Measurements from ENCODE around the gene SCG3. TPM values are rescaled to one million over a fixed set of nuclear protein-coding genes. Genes with fewer than 3 reads are reported as not detected.

The SCG3 gene
- polyA plus RNA-seq, 1 donor from 2014 or later, result not detected

GRCh38 chr15:51727141-51727897 lies 46.0 kb downstream of the SCG3 start:
- no peaks in the 10 kb centered on the region for H3K9me3 Mint-ChIP-seq
- H3K27me3 Mint-ChIP-seq, result peaks cover 1% of the 10 kb centered on the region
- peak overlapping the region in 3 of 4 donors; percentile 12 to 65 (median 55) for H3K4me3 Mint-ChIP-seq
- peaks cover 3% of the 10 kb centered on the region for H3K36me3 Mint-ChIP-seq
- H3K4me1 Mint-ChIP-seq, result peaks cover 47 to 66% (median 49%) of the 10 kb centered on the region in 3 donors
- peak overlapping the region; percentile 33 to 58 (median 46) for H3K27ac Mint-ChIP-seq

GRCh38 chr15:51731549-51732267 lies 50.4 kb downstream of the SCG3 start:
- Mint-ChIP-seq H3K4me1 (peaks cover 66 to 82% (median 71%) of the 10 kb centered on the region in 3 donors), H3K27me3 (peaks cover 4% of the 10 kb centered on the region), H3K9me3 (no peaks in the 10 kb centered on the region), H3K4me3 (peak overlapping the region; percentile 82 to 92 (median 86)), H3K27ac (peak overlapping the region; percentile 94 to 98 (median 96)), H3K36me3 (peaks cover 6% of the 10 kb centered on the region)

- Mint-ChIP-seq H3K9me3 (no peaks in the 10 kb centered on the region), H3K27ac (peak overlapping the region; percentile 94 to 98 (median 96)), H3K4me3 (peak overlapping the region; percentile 82 to 92 (median 86)), H3K36me3 (peaks cover 6% of the 10 kb centered on the region), H3K4me1 (peaks cover 59 to 74% (median 64%) of the 10 kb centered on the region in 3 donors), H3K27me3 (peaks cover 4% of the 10 kb centered on the region)
Observed at GRCh38 chr15:51732646-51733045, 51.3 kb downstream of the SCG3 start.

GRCh38 chr15:51735228-51736010 lies 54.1 kb downstream of the SCG3 start:
- peak overlapping the region; percentile 71 to 95 (median 83) for H3K27ac Mint-ChIP-seq
- no peaks in the 10 kb centered on the region for H3K9me3 Mint-ChIP-seq
- H3K36me3 Mint-ChIP-seq, result peaks cover 6% of the 10 kb centered on the region
- H3K4me1 Mint-ChIP-seq, result peaks cover 51 to 66% (median 66%) of the 10 kb centered on the region in 3 donors
- peaks cover 4% of the 10 kb centered on the region for H3K27me3 Mint-ChIP-seq
- peak overlapping the region; percentile 93 to 98 (median 96) for H3K4me3 Mint-ChIP-seq

GRCh38 chr15:51736069-51736468 lies 54.8 kb downstream of the SCG3 start:
- H3K4me3 Mint-ChIP-seq, result peak overlapping the region; percentile 93 to 98 (median 96)
- H3K4me1 Mint-ChIP-seq, result peaks cover 47 to 62% (median 62%) of the 10 kb centered on the region in 3 donors
- peaks cover 4% of the 10 kb centered on the region for H3K27me3 Mint-ChIP-seq
- no peaks in the 10 kb centered on the region for H3K9me3 Mint-ChIP-seq
- H3K27ac Mint-ChIP-seq, result peak overlapping the region; percentile 83 to 95 (median 94)
- H3K36me3 Mint-ChIP-seq, result peaks cover 6% of the 10 kb centered on the region

- Mint-ChIP-seq H3K4me1 (peaks cover 44 to 55% (median 53%) of the 10 kb centered on the region in 3 donors), H3K27ac (peak overlapping the region; percentile 83 to 95 (median 94)), H3K36me3 (peaks cover 6% of the 10 kb centered on the region), H3K9me3 (no peaks in the 10 kb centered on the region), H3K27me3 (peaks cover 2% of the 10 kb centered on the region), H3K4me3 (peak overlapping the region; percentile 93 to 98 (median 96))
Observed at GRCh38 chr15:51736751-51737521, 55.6 kb downstream of the SCG3 start.

GRCh38 chr15:51737522-51738305 lies 56.4 kb downstream of the SCG3 start, which contains the start of gene LYSMD2:
Gene LYSMD2, minus strand, starts transcription at chr15:51737655. Its CDS starts 33 bp downstream, at chr15:51737622.
- peaks cover 5% of the 10 kb centered on the region for H3K36me3 Mint-ChIP-seq
- peaks cover 37 to 51% (median 47%) of the 10 kb centered on the region in 3 donors for H3K4me1 Mint-ChIP-seq
- peaks cover under 1% of the 10 kb centered on the region for H3K27me3 Mint-ChIP-seq
- no peaks in the 10 kb centered on the region for H3K9me3 Mint-ChIP-seq
- peak within 1 kb of the TSS; percentile 86 to 98 (median 97) for H3K27ac Mint-ChIP-seq
- H3K4me3 Mint-ChIP-seq, result peak within 1 kb of the TSS; percentile 93 to 98 (median 96)

- Mint-ChIP-seq H3K27me3 (no peaks in the 10 kb centered on the region), H3K4me1 (peaks cover 29 to 42% (median 38%) of the 10 kb centered on the region in 3 donors), H3K36me3 (no peaks in the 10 kb centered on the region), H3K9me3 (no peaks in the 10 kb centered on the region), H3K4me3 (peak overlapping the region; percentile 85 to 97 (median 88)), H3K27ac (peak overlapping the region; percentile 86 to 98 (median 97))
Observed at GRCh38 chr15:51738553-51738952, 57.2 kb downstream of the SCG3 start.

DNA sequence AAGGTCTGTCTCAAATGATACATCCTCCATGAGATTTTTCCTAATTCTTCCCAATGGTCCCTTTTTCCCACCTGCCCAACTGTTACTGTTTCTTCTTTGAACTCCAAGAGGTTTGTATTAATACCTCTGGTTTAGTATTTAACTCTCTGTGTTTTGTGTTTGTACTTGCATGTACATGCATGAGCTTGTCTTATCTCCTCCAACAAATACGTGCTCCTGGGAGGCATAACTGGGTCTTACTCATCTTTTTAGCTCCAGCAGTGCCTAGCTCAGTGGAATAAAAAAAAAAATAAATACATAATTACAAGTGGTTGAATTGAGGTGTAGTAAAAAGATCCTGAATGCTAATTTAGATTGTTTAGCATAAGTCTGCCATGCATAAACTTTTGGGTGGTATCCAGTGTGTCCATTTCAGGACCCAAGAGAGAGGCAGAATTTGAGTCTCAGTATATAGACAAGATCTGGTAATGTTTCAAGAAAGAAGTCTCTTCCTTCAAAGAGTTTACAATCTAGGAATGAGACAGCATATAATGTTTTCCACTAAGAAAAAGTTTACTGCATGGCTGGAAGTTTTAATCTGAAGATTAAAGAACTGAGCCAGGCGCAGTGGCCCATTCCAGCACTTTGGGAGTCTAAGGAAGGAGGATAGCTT lies 57.9 kb downstream of the SCG3 start:
- H3K4me3 Mint-ChIP-seq, result peak overlapping the region in 1 of 4 donors; percentile 85
- peaks cover 24 to 42% (median 37%) of the 10 kb centered on the region in 3 donors for H3K4me1 Mint-ChIP-seq
- H3K9me3 Mint-ChIP-seq, result no peaks in the 10 kb centered on the region
- no peaks in the 10 kb centered on the region for H3K36me3 Mint-ChIP-seq
- peak overlapping the region; percentile 86 to 98 (median 97) for H3K27ac Mint-ChIP-seq
- H3K27me3 Mint-ChIP-seq, result no peaks in the 10 kb centered on the region

DNA sequence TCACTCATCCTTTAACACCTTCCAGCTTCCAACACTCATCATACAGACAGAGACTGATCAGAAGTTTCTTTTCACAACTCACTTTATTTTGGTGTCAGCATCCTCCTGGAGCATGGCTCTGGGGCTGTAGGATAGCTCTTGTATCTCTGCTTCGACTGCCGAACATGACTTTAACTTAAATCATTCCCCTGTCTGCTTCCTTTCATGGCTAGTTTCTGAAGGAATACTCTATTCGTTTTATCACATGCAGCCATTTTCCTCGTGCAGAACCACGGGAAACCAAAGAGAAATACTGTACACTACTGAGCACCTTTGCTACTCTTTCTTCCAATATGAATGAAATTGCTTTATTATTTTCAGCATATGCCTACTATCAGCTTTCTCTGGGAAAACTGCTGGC lies 68.0 kb downstream of the SCG3 start:
- peaks cover 2% of the 10 kb centered on the region for H3K27me3 Mint-ChIP-seq
- H3K36me3 Mint-ChIP-seq, result no peaks in the 10 kb centered on the region
- no peak overlapping the region for H3K27ac Mint-ChIP-seq
- peaks cover 31 to 40% (median 36%) of the 10 kb centered on the region in 3 donors for H3K4me1 Mint-ChIP-seq
- H3K4me3 Mint-ChIP-seq, result peak overlapping the region in 1 of 4 donors; percentile 94
- peaks cover 0 to 2% (median 0%) of the 10 kb centered on the region in 3 donors for H3K9me3 Mint-ChIP-seq

DNA sequence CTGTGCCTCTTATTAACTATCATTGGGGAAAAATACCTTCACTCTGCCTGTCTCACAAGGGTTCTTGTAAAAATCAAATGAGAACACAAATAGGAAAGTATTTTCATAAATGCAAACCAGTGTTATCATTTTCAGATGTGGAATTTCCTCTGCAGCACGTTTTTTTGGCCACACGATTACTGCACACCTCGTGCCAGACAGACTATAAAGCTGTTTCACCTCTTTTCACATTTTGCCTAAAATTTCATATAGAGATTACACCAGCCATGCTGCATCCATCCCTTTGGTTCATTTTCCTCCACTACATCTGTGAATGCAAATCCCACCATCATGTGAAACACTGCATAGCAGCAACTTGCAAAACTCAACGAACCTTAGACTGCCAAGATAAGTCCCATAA lies 68.9 kb downstream of the SCG3 start:
- peak overlapping the region; percentile 10 to 94 (median 65) for H3K27ac Mint-ChIP-seq

GRCh38 chr15:51750792-51751696 lies 69.7 kb downstream of the SCG3 start, which contains the start of gene TMOD2:
Gene TMOD2, plus strand, starts transcription at chr15:51751597. Its CDS starts 14,845 bp downstream, at chr15:51766442.
- peak within 1 kb of the TSS; percentile 65 to 94 (median 94) for H3K27ac Mint-ChIP-seq
- H3K9me3 Mint-ChIP-seq, result peaks cover 0 to 2% (median 0%) of the 10 kb centered on the region in 3 donors
- H3K4me1 Mint-ChIP-seq, result peaks cover 32 to 40% (median 36%) of the 10 kb centered on the region in 3 donors
- H3K4me3 Mint-ChIP-seq, result peak within 1 kb of the TSS; percentile 94 to 98 (median 96)
- H3K36me3 Mint-ChIP-seq, result no peaks in the 10 kb centered on the region
- peaks cover 2% of the 10 kb centered on the region for H3K27me3 Mint-ChIP-seq

More for the DNA sequence above, 68.9 kb downstream of the SCG3 start:
- Mint-ChIP-seq H3K4me3 (peak overlapping the region; percentile 91 to 98 (median 96)), H3K27me3 (peaks cover 2% of the 10 kb centered on the region), H3K4me1 (peaks cover 31 to 40% (median 36%) of the 10 kb centered on the region in 3 donors), H3K36me3 (no peaks in the 10 kb centered on the region), H3K9me3 (peaks cover 0 to 2% (median 0%) of the 10 kb centered on the region in 3 donors)

Measured in IgD-negative memory B cell (primary cell).